Thyroid gland (tissue), 4 donors: ENCODE results near the gene SCAPER. TPM values are rescaled to one million over a fixed set of nuclear protein-coding genes. Genes with fewer than 3 reads are reported as not detected.

Experiments
- DNase-seq, 2 donors: peaks; one replicate each; pipeline ENCODE4 v3.0.0-alpha.2; 2019
- H3K27ac ChIP-seq, 3 donors: fragments of 200-600 bp; sonication (generic); 1 replicate in 2 of 3; 2 replicates in 1 of 3; pipeline ENCODE4 v1.5.1; 2016 to 2019; ENCODE audit warnings: mild to moderate bottlenecking in 1 of 3, moderate library complexity in 1 of 3
- H3K27me3 ChIP-seq: fragments of 200-600 bp; sonication (generic); one replicate; pipeline ENCODE4 v1.5.1; 2019
- H3K36me3 ChIP-seq, 2 donors: fragments of 200-600 bp; sonication (generic); one replicate each; pipeline ENCODE4 v1.5.1; 2016 to 2019
- H3K4me1 ChIP-seq, 2 donors: fragments of 200-600 bp; sonication (generic); one replicate each; pipeline ENCODE4 v1.5.1; 2017 to 2019
- H3K4me3 ChIP-seq, 3 donors: fragments of 200-600 bp; sonication (generic); replicated peaks in 1 of 3; 1 replicate in 2 of 3; 2 replicates in 1 of 3; pipeline ENCODE4 v1.5.1; 2016; ENCODE audit warnings: mild to moderate bottlenecking in 1 of 3
- H3K9me3 ChIP-seq: fragments of 200-600 bp; sonication (generic); one replicate; pipeline ENCODE4 v1.5.1; 2017
- POLR2A ChIP-seq, 2 donors: fragments of 450-650 bp; IDR thresholded peaks; one replicate each; pipeline ENCODE4 v1.6.1; 2017; ENCODE audit warnings: antibody characterized with exemption in 2 of 2, mild to moderate bottlenecking in 2 of 2, moderate library complexity in 1 of 2
- WGBS, 2 donors: methylation state at CpG; one replicate each; pipeline ENCODE4 v1.1.5; 2017; 5-methylcytosine and 5-hydroxymethylcytosine counted together
- intact Hi-C: fragments of 100-400 bp; cut with DNase I; formaldehyde crosslinking; loops from one replicate; pipeline ENCODE4 v1.15.1; 2023
- total RNA-seq, 4 donors: library from RNA; depleted of rRNA; stranded (reverse); fragments of >200 nt; gene quantifications; one replicate each; pipeline ENCODE4 v1.2.3, GENCODE V29; 2016
- TF ChIP-seq, protein P1 (sequence below), 6 experiments: fragments of 200-600 bp in 3 of 6; fragments of 450-650 bp in 3 of 6; sonication (generic) in 3 of 6; IDR thresholded peaks; one replicate each; pipeline ENCODE4 v1.5.1; 2016 to 2019; ENCODE audit warnings: antibody characterized with exemption in 6 of 6, mild to moderate bottlenecking in 2 of 6, inconsistent platforms in 1 of 6, moderate library complexity in 1 of 6

Gene SCAPER
- total RNA-seq, 4 donors from 2014 or later: 45.2 to 90.8 (median 63.6) TPM

- Histone ChIP-seq H3K4me1 (no peaks in the 10 kb centered on the region), H3K36me3 (no peaks in the 10 kb centered on the region), H3K27me3 (no peaks in the 10 kb centered on the region), H3K4me3 (no peak overlapping the region), H3K27ac (no peak overlapping the region), H3K9me3 (no peaks in the 10 kb centered on the region)
- intact Hi-C loops: no loop called here
- no peak for DNase-seq
- TF ChIP-seq, protein P1, sequence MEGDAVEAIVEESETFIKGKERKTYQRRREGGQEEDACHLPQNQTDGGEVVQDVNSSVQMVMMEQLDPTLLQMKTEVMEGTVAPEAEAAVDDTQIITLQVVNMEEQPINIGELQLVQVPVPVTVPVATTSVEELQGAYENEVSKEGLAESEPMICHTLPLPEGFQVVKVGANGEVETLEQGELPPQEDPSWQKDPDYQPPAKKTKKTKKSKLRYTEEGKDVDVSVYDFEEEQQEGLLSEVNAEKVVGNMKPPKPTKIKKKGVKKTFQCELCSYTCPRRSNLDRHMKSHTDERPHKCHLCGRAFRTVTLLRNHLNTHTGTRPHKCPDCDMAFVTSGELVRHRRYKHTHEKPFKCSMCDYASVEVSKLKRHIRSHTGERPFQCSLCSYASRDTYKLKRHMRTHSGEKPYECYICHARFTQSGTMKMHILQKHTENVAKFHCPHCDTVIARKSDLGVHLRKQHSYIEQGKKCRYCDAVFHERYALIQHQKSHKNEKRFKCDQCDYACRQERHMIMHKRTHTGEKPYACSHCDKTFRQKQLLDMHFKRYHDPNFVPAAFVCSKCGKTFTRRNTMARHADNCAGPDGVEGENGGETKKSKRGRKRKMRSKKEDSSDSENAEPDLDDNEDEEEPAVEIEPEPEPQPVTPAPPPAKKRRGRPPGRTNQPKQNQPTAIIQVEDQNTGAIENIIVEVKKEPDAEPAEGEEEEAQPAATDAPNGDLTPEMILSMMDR (IDR thresholded peaks at IDR 0.05): no peak
- no peak for TF ChIP-seq POLR2A (IDR thresholded peaks at IDR 0.05)
- WGBS, 2 donors: 89 to 91% methylated on average over 8 of the region's 8 CpGs
Observed at GRCh38 chr15:76327191-76328105, 577.7 kb downstream of the SCAPER start.

GRCh38 chr15:76325704-76326103 is 579.4 kb downstream of the SCAPER start:
- H3K4me3 ChIP-seq: no peak overlapping the region
- 82 to 94% methylated on average over 2 of the region's 2 CpGs for WGBS, 2 donors
- H3K27me3 ChIP-seq: no peaks in the 10 kb centered on the region
- H3K9me3 ChIP-seq: no peaks in the 10 kb centered on the region
- H3K27ac ChIP-seq: no peak overlapping the region
- DNase-seq: no peak
- no peaks in the 10 kb centered on the region for H3K4me1 ChIP-seq
- no peak for TF ChIP-seq POLR2A (IDR thresholded peaks at IDR 0.05)
- TF ChIP-seq, protein P1 (IDR thresholded peaks at IDR 0.05): no peak
- no peaks in the 10 kb centered on the region for H3K36me3 ChIP-seq
- intact Hi-C loops: no loop called here

DNA sequence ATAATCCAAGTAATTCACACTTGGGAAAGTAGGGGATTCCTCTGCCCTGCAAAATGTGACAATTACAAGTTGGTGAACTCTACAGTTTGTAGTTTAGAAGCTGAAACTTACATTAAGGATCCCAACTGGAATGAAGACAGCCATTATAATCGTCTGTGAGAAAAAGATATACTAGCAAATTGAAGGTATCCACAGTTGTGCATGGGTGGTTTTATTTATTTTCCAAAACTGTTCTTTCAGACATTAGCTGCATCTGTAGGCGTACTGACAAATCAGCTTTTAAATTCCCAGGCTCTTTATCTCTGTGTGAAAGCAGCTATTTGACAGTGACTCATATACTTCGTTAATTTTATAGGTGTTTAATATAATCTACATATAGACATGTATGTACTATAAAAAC is 581.1 kb downstream of the SCAPER start:
- Histone ChIP-seq H3K4me3 (no peak overlapping the region), H3K4me1 (no peaks in the 10 kb centered on the region), H3K9me3 (no peaks in the 10 kb centered on the region), H3K36me3 (no peaks in the 10 kb centered on the region), H3K27ac (no peak overlapping the region), H3K27me3 (no peaks in the 10 kb centered on the region)
- no peak for TF ChIP-seq POLR2A (IDR thresholded peaks at IDR 0.05)
- TF ChIP-seq, protein P1 (IDR thresholded peaks at IDR 0.05): no peak
- WGBS, 2 donors: 66 to 69% methylated on average over 3 of the region's 3 CpGs
- intact Hi-C loops: no loop called here
- DNase-seq: no peak

GRCh38 chr15:76321602-76322001 is 583.5 kb downstream of the SCAPER start:
- intact Hi-C loops: no loop called here
- whole genome bisulfite sequencing, 2 donors: 85 to 90% methylated on average over 5 of the region's 5 CpGs

DNA sequence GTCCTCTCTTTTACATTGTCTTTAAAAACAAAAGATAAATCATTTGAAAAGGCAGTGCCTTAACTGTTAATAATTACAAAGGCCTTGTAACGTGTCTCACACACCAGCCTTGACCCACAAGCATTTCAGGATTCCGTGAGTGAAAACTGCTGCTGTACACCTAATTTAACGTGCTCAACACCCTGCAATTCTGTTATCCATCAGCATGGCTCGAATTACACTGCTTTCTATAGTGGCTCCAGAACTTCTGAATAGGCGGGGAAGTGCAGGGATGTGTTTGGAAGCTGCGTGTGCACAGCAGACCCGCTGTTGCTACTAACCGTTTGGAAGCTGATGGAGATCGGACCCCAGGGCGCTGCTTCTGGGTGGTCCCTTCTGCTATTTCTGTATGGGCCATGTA is 584.0 kb downstream of the SCAPER start:
- Histone ChIP-seq H3K27ac (no peak overlapping the region), H3K36me3 (no peaks in the 10 kb centered on the region), H3K4me1 (no peaks in the 10 kb centered on the region), H3K4me3 (no peak overlapping the region), H3K9me3 (no peaks in the 10 kb centered on the region), H3K27me3 (no peaks in the 10 kb centered on the region)
- TF ChIP-seq, protein P1 (IDR thresholded peaks at IDR 0.05): no peak
- TF ChIP-seq POLR2A (IDR thresholded peaks at IDR 0.05): no peak
- WGBS, 2 donors: 65 to 71% methylated on average over 10 of the region's 10 CpGs
- DNase-seq: no peak
- intact Hi-C loops: no loop called here

More at GRCh38 chr15:76321602-76322001, 583.5 kb downstream of the SCAPER start:
- Histone ChIP-seq H3K27me3 (no peaks in the 10 kb centered on the region), H3K27ac (no peak overlapping the region), H3K4me3 (no peak overlapping the region), H3K4me1 (no peaks in the 10 kb centered on the region), H3K36me3 (no peaks in the 10 kb centered on the region), H3K9me3 (no peaks in the 10 kb centered on the region)
- TF ChIP-seq POLR2A (IDR thresholded peaks at IDR 0.05): no peak
- TF ChIP-seq, protein P1 (IDR thresholded peaks at IDR 0.05): no peak
- no peak for DNase-seq
